ENCODE results near the gene UNKL. TPM values are rescaled to one million over a fixed set of nuclear protein-coding genes. Genes with fewer than 3 reads are reported as not detected.

The UNKL gene
- total and polyA plus RNA-seq, 2 of the 8 experiments (the other 6 are each of a cell fraction or from before 2014, with no cell fraction given): 25.1 to 31.8 TPM

DNA sequence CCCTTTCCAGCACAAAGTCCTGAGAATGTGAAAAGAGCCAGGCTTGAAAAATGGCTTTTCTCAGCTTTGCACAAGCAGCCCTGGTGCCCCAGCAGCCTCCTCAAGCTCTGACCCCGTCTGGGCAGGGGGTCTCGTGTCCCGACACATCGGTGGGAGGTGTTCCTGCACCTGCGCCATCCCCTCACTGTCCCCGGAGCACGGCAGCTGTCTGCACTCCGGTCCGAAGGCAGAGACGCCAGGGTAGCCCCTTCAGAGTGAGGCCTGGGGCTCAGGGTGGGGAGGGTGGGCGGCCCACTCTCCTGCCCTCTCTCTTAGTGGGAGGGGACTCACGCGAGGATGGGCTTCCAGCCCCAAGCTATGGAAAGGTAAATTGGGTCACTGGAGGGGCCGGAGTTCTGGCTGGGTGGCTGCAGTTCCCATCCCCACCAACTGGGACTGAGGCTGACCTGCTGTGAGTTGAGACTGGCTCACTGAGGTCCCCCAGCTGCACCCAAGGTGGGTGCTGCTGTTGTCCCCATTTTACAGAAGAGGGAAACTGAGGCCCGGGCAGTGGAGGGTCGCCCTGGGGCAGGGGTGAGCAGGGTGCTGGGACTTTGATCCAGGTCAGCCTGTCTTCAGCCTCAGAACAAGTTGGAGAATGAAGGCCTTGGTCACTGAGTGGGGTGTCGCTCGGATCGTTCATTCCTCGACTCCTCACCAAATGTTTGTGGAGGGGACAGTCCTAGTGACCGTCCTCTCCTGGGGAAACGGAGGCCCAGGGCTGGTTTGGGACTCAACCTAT, 83.4 kb downstream of the UNKL start:
- CTCF ChIA-PET (ENCODE audit: partially characterized antibody): interaction anchor here (0.6 to 4.5 kb wide), 16 partner anchors 13 to 829 kb away, joined by 3 to 52 read pairs (median 4); partner anchors contain the start of gene UNKL
- Histone ChIP-seq H2AFZ (ENCODE audit: low read length) (no peak overlapping the region), H3K23ac (ENCODE audit: insufficient read length) (no peak overlapping the region), H2BK20ac (ENCODE audit: low read length) (peak overlapping the region; percentile 72; the same call in 1 of the 2 replicates), H4K5ac (ENCODE audit: insufficient read length, low read depth, low read length) (no peak overlapping the region), H3K79me2 (ENCODE audit: control insufficient read depth in 1 of 2, insufficient read depth in 2 of 2, low read length in 2 of 2) (no peaks in the 10 kb centered on the region), H2AK5ac (ENCODE audit: low read depth, low read length) (peak overlapping the region; percentile 78), H3K9ac (replicated peaks in 1 of 4; ENCODE audit: extremely low read depth in 1 of 4, low read depth in 3 of 4, low read length in 3 of 4) (peak overlapping the region in 2 of 4 experiments; percentile 54 to 60; a peak in 2 of 7 replicates), H2BK120ac (replicated peaks; ENCODE audit: low read depth, low read length) (peak overlapping the region; percentile 2), H3K4me3 (ENCODE audit: extremely low read depth in 1 of 4, insufficient read depth in 2 of 4, low read depth in 3 of 4, low read length in 4 of 4) (peak overlapping the region in 3 of 4 experiments; percentile 19 to 58 (median 45); a peak in 5 of 8 replicates), H3K27ac (ENCODE audit: low read depth, low read length) (peak overlapping the region; percentile 60), H3K14ac (ENCODE audit: insufficient read length) (no peak overlapping the region), H3K79me1 (ENCODE audit: low read depth, low read length) (no peaks in the 10 kb centered on the region), H3K27me3 (replicated peaks in 1 of 4; ENCODE audit: control insufficient read depth in 3 of 4, extremely low read depth in 1 of 4, insufficient read depth in 3 of 4, low read length in 3 of 4) (peaks cover 19 to 44% (median 36%) of the 10 kb centered on the region in 4 experiments), H4K20me1 (replicated peaks in 1 of 2; ENCODE audit: control insufficient read depth in 1 of 2, insufficient read depth in 2 of 2, low read length in 2 of 2) (peaks cover 7 to 12% of the 10 kb centered on the region in 2 experiments), H3K23me2 (ENCODE audit: low read depth, low read length) (peaks cover 13% of the 10 kb centered on the region; the same call in 1 of the 2 replicates), H4K8ac (ENCODE audit: extremely low read depth, insufficient read depth, low read length) (peak overlapping the region; percentile 81; the same call in 1 of the 2 replicates), H3K36me3 (ENCODE audit: control insufficient read depth in 2 of 4, insufficient read depth in 4 of 4, low read length in 3 of 4) (no peaks in the 10 kb centered on the region), H4K91ac (replicated peaks; ENCODE audit: insufficient read length, low read length) (peak overlapping the region; percentile 79), H3K4me2 (ENCODE audit: insufficient read depth in 1 of 2, low read depth in 2 of 2, low read length in 2 of 2) (peak overlapping the region; percentile 72 to 87), H3K4me1 (replicated peaks in 1 of 4; ENCODE audit: control insufficient read depth in 3 of 4, insufficient read depth in 4 of 4, low read length in 3 of 4) (peaks cover 0 to 15% (median 13%) of the 10 kb centered on the region in 4 experiments; a peak in 4 of 7 replicates), H3K18ac (ENCODE audit: extremely low read depth, low read length) (no peak overlapping the region; the same call in 1 of the 2 replicates), H3K9me3 (ENCODE audit: insufficient read depth in 2 of 2, low read depth in 1 of 2, low read length in 1 of 2) (peaks cover 5 to 8% of the 10 kb centered on the region in 2 experiments; a peak in 2 of 4 replicates), H3K4ac (replicated peaks; ENCODE audit: insufficient read length, low read depth, low read length) (no peak overlapping the region), H3K56ac (replicated peaks; ENCODE audit: insufficient read length, low read depth, low read length) (no peak overlapping the region), H2BK15ac (ENCODE audit: low read length) (no peak overlapping the region), H2BK5ac (ENCODE audit: low read depth, low read length) (peak overlapping the region; percentile 83), H2BK12ac (ENCODE audit: low read depth, low read length) (peak overlapping the region; percentile 99)
- POLR2A ChIA-PET (ENCODE audit: partially characterized antibody): interaction anchor here (0.9 to 3.2 kb wide), 11 partner anchors 11 to 609 kb away, joined by 3 to 29 read pairs (median 5); partner anchors contain the start of gene UBE2I
- no peak for DNase-seq (ENCODE audit: low read depth in 1 of 2, low spot score in 2 of 2)
- WGBS, 2 experiments (ENCODE audit: extremely low coverage in 1 of 2, insufficient coverage in 1 of 2, insufficient read length in 1 of 2, insufficient replicate concordance in 2 of 2, low coverage in 1 of 2, low lambda C conversion rate in 2 of 2, missing lambda C conversion rate in 1 of 2): 75% methylated on average over 18 of the region's 22 CpGs; no CpG with 5 or more reads in 1 of the 2 experiments
- no peak for FAIRE-seq
- TF ChIP-seq EGR1 (IDR thresholded peaks at IDR 0.05; ENCODE audit: borderline replicate concordance, low read depth, low read length) (no peak), SP1 (IDR thresholded peaks at IDR 0.05; ENCODE audit: low read depth, low read length) (no peak), SAP30 (IDR thresholded peaks at IDR 0.05; ENCODE audit: insufficient read depth, insufficient replicate concordance, low read length) (no peak), JUND (IDR thresholded peaks at IDR 0.05; ENCODE audit: low read length) (no peak), NANOG (IDR thresholded peaks at IDR 0.05; ENCODE audit: insufficient read depth, low read depth, low read length, poor library complexity, severe bottlenecking) (no peak), CREB1 (IDR thresholded peaks at IDR 0.05) (no peak), SIRT6 (IDR thresholded peaks at IDR 0.05; ENCODE audit: low read length) (no peak), BCL11A (IDR thresholded peaks at IDR 0.05; ENCODE audit: low read depth in 2 of 2, low read length in 2 of 2) (no peak)
